GM12873 (cell line): ENCODE data around the gene ZNF556.

ENCODE experiments used
- CTCF ChIP-seq: IDR thresholded peaks from 2 replicates; pipeline ENCODE4 v1.5.1; 2012; ENCODE audit warnings: low read depth, mild to moderate bottlenecking, moderate library complexity, low read length, control low read depth; ENCODE audit not compliant: insufficient read depth; ENCODE audit errors: missing control alignments

Gene ZNF556

DNA sequence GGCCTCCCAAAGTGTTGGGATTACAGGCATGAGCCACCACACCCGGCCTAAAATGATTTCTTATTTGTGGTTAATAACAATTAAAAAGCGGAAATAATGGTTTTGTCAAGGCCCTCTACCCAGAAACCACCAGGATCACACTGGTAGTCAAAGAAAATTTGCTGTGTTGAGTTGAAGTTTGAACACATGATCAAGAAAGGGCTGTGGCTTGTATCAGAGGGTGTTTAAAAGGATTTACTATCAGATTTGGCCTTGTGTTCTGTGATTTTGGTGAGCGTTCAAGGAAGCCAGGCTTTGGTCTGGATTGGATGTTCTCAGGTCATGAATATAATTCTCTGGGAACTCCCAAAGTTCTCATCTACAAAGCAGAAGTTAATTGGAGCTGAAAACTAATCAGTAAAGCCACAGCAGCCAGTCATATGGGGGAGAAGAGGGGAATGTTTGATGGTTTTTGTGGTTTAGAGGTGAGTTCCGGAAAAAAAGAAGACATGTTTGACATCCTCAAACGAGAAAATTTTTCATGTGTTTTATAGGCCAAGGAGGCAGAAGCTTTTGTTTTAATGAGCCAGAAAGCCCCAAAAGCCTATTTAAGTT lies 10.6 kb upstream of the ZNF556 start:
- no peak for TF ChIP-seq CTCF

DNA sequence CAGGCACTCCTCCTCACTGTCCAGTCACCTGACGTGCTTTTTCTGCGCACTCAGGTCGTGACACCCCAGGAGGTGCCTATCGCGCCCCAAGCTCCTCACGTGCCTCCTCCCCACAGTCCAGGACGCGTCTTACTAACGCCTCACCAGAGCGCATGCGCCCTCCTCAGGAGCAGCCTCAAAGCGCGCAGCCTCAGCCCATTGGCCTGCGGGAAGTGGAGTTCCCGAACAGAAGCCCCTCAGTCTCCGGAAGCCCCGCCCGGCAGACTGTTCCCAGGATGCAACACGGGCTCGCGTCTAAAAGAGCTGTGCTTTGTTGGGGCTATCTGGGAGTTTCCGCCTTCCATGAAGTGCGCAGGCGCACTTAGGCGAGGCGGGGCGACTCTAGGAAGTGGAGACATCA lies 8.3 kb upstream of the ZNF556 start:
- no peak for TF ChIP-seq CTCF

GRCh38 chr19:2863816-2864215 lies 3.3 kb upstream of the ZNF556 start:
- TF ChIP-seq CTCF: no peak

DNA sequence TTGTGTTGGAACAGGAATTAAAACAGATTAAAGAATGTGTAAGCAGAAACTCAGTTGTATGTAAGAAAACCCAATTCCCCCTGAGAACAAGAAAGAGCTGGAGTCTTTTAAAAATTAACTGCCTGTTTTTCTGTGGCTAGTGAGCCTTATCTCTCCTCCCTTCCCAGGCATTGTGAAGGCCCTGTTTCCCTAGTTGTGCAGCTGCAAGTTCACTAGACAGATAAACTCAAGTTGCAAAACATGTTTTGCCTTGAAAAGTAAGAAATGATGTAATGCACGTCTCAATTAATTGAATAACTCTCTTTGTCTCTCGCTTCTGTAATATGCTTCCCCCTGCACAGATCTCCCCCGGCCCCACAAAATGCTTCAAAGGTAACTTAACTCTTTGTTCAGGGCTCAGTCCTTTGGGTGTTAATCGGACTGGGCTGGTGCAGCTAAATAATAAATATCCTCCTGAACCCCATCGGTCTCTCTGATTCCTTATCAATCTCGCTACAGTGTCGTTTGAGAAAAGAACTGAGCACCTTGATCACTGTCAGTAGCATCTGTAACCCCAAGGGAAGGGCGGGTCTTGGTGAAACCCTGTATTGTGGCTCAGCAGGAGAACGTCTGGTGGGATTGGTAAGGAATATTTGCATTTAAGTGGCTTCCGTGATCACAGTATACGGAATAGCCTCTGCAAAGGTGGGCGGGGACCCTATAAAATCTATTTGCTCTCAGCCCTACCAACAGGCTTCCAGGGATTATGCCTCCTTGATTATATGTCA lies 1.6 kb upstream of the ZNF556 start:
- no peak for TF ChIP-seq CTCF

- no peak for TF ChIP-seq CTCF
These were observed 575 bp upstream of the ZNF556 start for GRCh38 chr19:2866495-2867024.

- no peak for TF ChIP-seq CTCF
These were observed 2.5 kb downstream of the ZNF556 start for GRCh38 chr19:2869618-2870017.
